Psoas muscle (tissue), 8 donors: ENCODE measurements around the gene POLR2J. TPM values are rescaled to one million over a fixed set of nuclear protein-coding genes. Genes with fewer than 3 reads are reported as not detected.
"Not testable (repeated sequence)": the region's sequence is repeated elsewhere in the genome, so short reads cannot be mapped to it uniquely, and the experiment has no call there.

Experiments used
- ATAC-seq, 4 donors: fragments of 200-7000 bp; cut with Tn5 transposase; one replicate each; pipeline ENCODE4 v1.9.1; 2020; ENCODE audit warnings: moderate library complexity in 3 of 4, mild to moderate bottlenecking in 2 of 4
- DNase-seq, 2 donors: peaks; one replicate each; pipeline ENCODE4 v3.0.0-alpha.2; 2020
- H3K27ac ChIP-seq: fragments of 200-600 bp; one replicate; pipeline ENCODE4 v1.8.0; 2022
- H3K27me3 ChIP-seq, 3 donors: fragments of 200-600 bp in 1 of 3; one replicate each; pipeline versions ENCODE4 v1.6.1 to v1.8.0; 2013 to 2022; ENCODE audit warnings: low read length in 2 of 3, mild to moderate bottlenecking in 2 of 3, moderate library complexity in 1 of 3; ENCODE audit not compliant: insufficient read depth in 3 of 3
- H3K36me3 ChIP-seq, 2 donors: fragments of 200-600 bp in 1 of 2; one replicate each; pipeline versions ENCODE4 v1.6.1 to v1.8.0; 2013 to 2022; ENCODE audit warnings: low read depth in 1 of 2, mild to moderate bottlenecking in 1 of 2, moderate library complexity in 1 of 2; ENCODE audit not compliant: insufficient read depth in 1 of 2
- H3K4me1 ChIP-seq: fragments of 200-600 bp; one replicate; pipeline ENCODE4 v1.8.0; 2022
- H3K4me3 ChIP-seq: fragments of 200-600 bp; one replicate; pipeline ENCODE4 v1.8.0; 2022; ENCODE audit warnings: mild to moderate bottlenecking
- H3K9me3 ChIP-seq: fragments of 200-600 bp; one replicate; pipeline ENCODE4 v1.8.0; 2022
- WGBS, 3 donors: extraction: QIAGEN DNeasy Blood & Tissue Kit; methylation state at CpG; one replicate each; pipeline versions ENCODE4 v1.1.6 to v1.1.7; 2013; 5-methylcytosine and 5-hydroxymethylcytosine counted together
- intact Hi-C, 2 donors: fragments of 100-400 bp; cut with DNase I; formaldehyde crosslinking; loops; one replicate each; pipeline versions ENCODE4 v1.11.0 to v1.14.2; 2022
- polyA plus RNA-seq, 3 donors: library from polyadenylated mRNA; stranded (reverse); fragments of 200-250 nt; gene quantifications; one replicate each; pipeline ENCODE4 v1.2.3, GENCODE V29; 2013
- total RNA-seq, 4 donors: library from RNA; stranded (reverse); fragmentation: NEBNext Ultra II Directional in 2 of 4; extraction: Animal tissue kit (Norgen Biotek cat#: 25700) in 2 of 4; gene quantifications; one replicate each; pipeline versions ENCODE4 v1.2.1 to v1.2.4, GENCODE V29; 2021 to 2023
- donor health status: healthy with polysubstance abuse.
- donor health status: DM: no; HTN: no; CAD: no; lungs with moderate emphysema.
- donor health status: Bipolar disorder and iron deficiency.
- donor health status: healthy.
- donor health status: DM: yes; HTN: yes; CAD: no.
- donor health status: DM: no; HTN: no; CAD: no.
- donor health status: DM: no; HTN: no; CAD: no.
- donor health status: DM: yes; HTN: yes; CAD: no.

Gene POLR2J
- total and polyA plus RNA-seq, 7 donors = 55.9 to 229 (median 101) TPM

GRCh38 chr7:102514881-102515721, 36.4 kb upstream of the POLR2J start:
- peak overlapping the region; percentile 78 for H3K27ac ChIP-seq
- ATAC-seq = peak; percentile 53 to 66 (median 58)
- H3K9me3 ChIP-seq, H3K27me3 ChIP-seq, H3K36me3 ChIP-seq, intact Hi-C loops, H3K4me1 ChIP-seq, H3K4me3 ChIP-seq: not testable (repeated sequence)
- WGBS, 3 donors = 0 to 6% methylated on average over 1 to 2 of the region's 15 CpGs; no CpG with 5 or more reads in 1 of the 3 donors
- peak in 1 of 2 donors; percentile 46 for DNase-seq

- Histone ChIP-seq H3K4me3 (peak overlapping the region; percentile 49), H3K27ac (peak overlapping the region; percentile 75)
- H3K27me3 ChIP-seq, H3K36me3 ChIP-seq, H3K4me1 ChIP-seq, intact Hi-C loops, H3K9me3 ChIP-seq: not testable (repeated sequence)
- DNase-seq (peak; percentile 34 to 61), ATAC-seq (peak; percentile 2 to 36 (median 30))
- 1 to 8% (median 1%) methylated on average over 3 to 5 of the region's 5 CpGs for WGBS, 3 donors
These were observed 34.0 kb upstream of the POLR2J start for GRCh38 chr7:102512642-102513221.

- WGBS, 3 donors = no CpG with 5 or more reads among the region's 30 CpGs
- DNase-seq, H3K4me3 ChIP-seq, H3K4me1 ChIP-seq, H3K27ac ChIP-seq, H3K9me3 ChIP-seq, intact Hi-C loops, H3K36me3 ChIP-seq, H3K27me3 ChIP-seq: not testable (repeated sequence)
- ATAC-seq = peak; percentile 27 to 58 (median 50)
These were observed 33.3 kb upstream of the POLR2J start for GRCh38 chr7:102511860-102512522.

- ATAC-seq, H3K9me3 ChIP-seq, H3K27ac ChIP-seq, H3K36me3 ChIP-seq, H3K27me3 ChIP-seq, intact Hi-C loops, H3K4me3 ChIP-seq, H3K4me1 ChIP-seq: not testable (repeated sequence)
- DNase-seq = peak in 1 of 2 donors; percentile 46
- 22 to 57% (median 24%) methylated on average over 4 of the region's 8 CpGs for WGBS, 3 donors
These were observed 31.9 kb upstream of the POLR2J start for GRCh38 chr7:102510575-102510974.

- 57 to 79% (median 59%) methylated on average over 2 of the region's 8 CpGs for WGBS, 3 donors
- ATAC-seq = peak; percentile 47 to 64 (median 55)
- H3K27me3 ChIP-seq, H3K36me3 ChIP-seq, H3K4me3 ChIP-seq, intact Hi-C loops, H3K9me3 ChIP-seq, H3K4me1 ChIP-seq: not testable (repeated sequence)
- DNase-seq = peak; percentile 5 to 20
- H3K27ac ChIP-seq = peak overlapping the region; percentile 87
These were observed 28.8 kb upstream of the POLR2J start for GRCh38 chr7:102507410-102508088.

- H3K27me3 ChIP-seq, H3K36me3 ChIP-seq, intact Hi-C loops, H3K4me3 ChIP-seq, H3K4me1 ChIP-seq, H3K9me3 ChIP-seq: not testable (repeated sequence)
- H3K27ac ChIP-seq = peak overlapping the region; percentile 85
- ATAC-seq (peak; percentile 79 to 81 (median 80)), DNase-seq (peak in 1 of 2 donors; percentile 2)
- 64 to 80% (median 68%) methylated on average over 5 of the region's 24 CpGs for WGBS, 3 donors
These were observed 26.8 kb upstream of the POLR2J start for GRCh38 chr7:102505298-102506185.

GRCh38 chr7:102503141-102503540, 24.4 kb upstream of the POLR2J start:
- H3K4me1 ChIP-seq, intact Hi-C loops, H3K4me3 ChIP-seq, H3K27ac ChIP-seq, DNase-seq, H3K27me3 ChIP-seq, H3K36me3 ChIP-seq, H3K9me3 ChIP-seq: not testable (repeated sequence)
- no CpG with 5 or more reads among the region's 12 CpGs for WGBS, 3 donors
- ATAC-seq = peak; percentile 65 to 74 (median 74)

GRCh38 chr7:102498321-102498720, 19.6 kb upstream of the POLR2J start:
- 85 to 96% (median 89%) methylated on average over 7 to 11 of the region's 16 CpGs for WGBS, 3 donors
- H3K27me3 ChIP-seq, H3K9me3 ChIP-seq, H3K27ac ChIP-seq, H3K36me3 ChIP-seq, H3K4me1 ChIP-seq, ATAC-seq, DNase-seq, intact Hi-C loops, H3K4me3 ChIP-seq: not testable (repeated sequence)

- H3K27me3 ChIP-seq, H3K4me3 ChIP-seq, ATAC-seq, H3K9me3 ChIP-seq, H3K36me3 ChIP-seq, H3K4me1 ChIP-seq, H3K27ac ChIP-seq, intact Hi-C loops: not testable (repeated sequence)
- DNase-seq = peak; percentile 4 to 37
- 73 to 100% (median 82%) methylated on average over 1 of the region's 5 CpGs for WGBS, 3 donors
These were observed 18.6 kb upstream of the POLR2J start for GRCh38 chr7:102497308-102497707.

GRCh38 chr7:102496861-102497260, 18.1 kb upstream of the POLR2J start:
- H3K4me3 ChIP-seq, H3K27ac ChIP-seq, H3K4me1 ChIP-seq, intact Hi-C loops, H3K36me3 ChIP-seq, H3K27me3 ChIP-seq, ATAC-seq, DNase-seq, H3K9me3 ChIP-seq: not testable (repeated sequence)
- 43 to 54% (median 52%) methylated on average over 3 of the region's 10 CpGs for WGBS, 3 donors
